A673 (cell line): ENCODE measurements around the gene HRH3. TPM values are rescaled to one million over a fixed set of nuclear protein-coding genes. Genes with fewer than 3 reads are reported as not detected.
A peak's percentile ranks its signal among the peaks of the same experiment; 100 is the strongest.

ENCODE experiments used
- BruUV-seq: library from RNA; stranded (reverse); fragments of 400-500 nt; replicated peaks from 2 replicates; lab custom pipeline; 2021; lab: Mats Ljungman, UMichigan
- CTCF ChIA-PET: fragments of 300-600 bp; sonication (Branson Sonifier 250); formaldehyde crosslinking; loops from one replicate; lab custom pipeline; 2022; ENCODE audit warnings: antibody characterized with exemption; lab: Charles Lee
- POLR2A ChIA-PET: fragments of 300-600 bp; sonication (Branson Sonifier 250); formaldehyde crosslinking; loops from one replicate; lab custom pipeline; 2022; ENCODE audit warnings: antibody characterized with exemption; ENCODE audit not compliant: low non-redundant PET; lab: Charles Lee
- DNase-seq: peaks from one replicate; pipeline ENCODE4 v3.0.0-alpha.2; 2015; ENCODE audit warnings: low spot score
- H3K27ac ChIP-seq: fragments of 200-600 bp; sonication (generic); 2 replicates; pipeline ENCODE4 v1.5.1; 2016; ENCODE audit warnings: mixed run types, low read depth, mild to moderate bottlenecking, mixed read lengths, antibody characterized with exemption, low read length; ENCODE audit not compliant: poor library complexity, severe bottlenecking
- H3K27me3 ChIP-seq: fragments of 200-600 bp; sonication (generic); replicated peaks from 2 replicates; pipeline ENCODE4 v1.6.1; 2017; ENCODE audit warnings: mixed run types, low read depth, mild to moderate bottlenecking, mixed read lengths, antibody characterized with exemption, low read length; ENCODE audit not compliant: insufficient read depth, poor library complexity
- H3K36me3 ChIP-seq: fragments of 200-600 bp; sonication (generic); 2 replicates; pipeline ENCODE4 v1.6.1; 2016; ENCODE audit warnings: mixed run types, mild to moderate bottlenecking, mixed read lengths, antibody characterized with exemption, low read length; ENCODE audit not compliant: insufficient read depth, poor library complexity, severe bottlenecking
- H3K4me1 ChIP-seq: fragments of 200-600 bp; sonication (generic); 2 replicates; pipeline ENCODE4 v1.6.1; 2017; ENCODE audit warnings: mixed run types, mild to moderate bottlenecking, mixed read lengths, antibody characterized with exemption, low read length; ENCODE audit not compliant: insufficient read depth, poor library complexity, severe bottlenecking
- H3K4me3 ChIP-seq: fragments of 200-600 bp; sonication (generic); 2 replicates; pipeline ENCODE4 v1.5.1; 2016; ENCODE audit warnings: low read depth, mixed run types, mild to moderate bottlenecking, mixed read lengths, low read length; ENCODE audit not compliant: poor library complexity, severe bottlenecking
- H3K9me3 ChIP-seq: fragments of 200-600 bp; sonication (generic); 2 replicates; pipeline ENCODE4 v1.6.1; 2016; ENCODE audit warnings: mixed run types, low read depth, mild to moderate bottlenecking, mixed read lengths, antibody characterized with exemption, low read length; ENCODE audit not compliant: poor library complexity, severe bottlenecking
- CTCF ChIP-seq: fragments of 300-800, 200-600 bp; sonication (generic); conservative IDR thresholded peaks from 2 replicates; pipeline ENCODE4 v1.5.1; 2017; ENCODE audit warnings: low read depth, mild to moderate bottlenecking, antibody characterized with exemption, low read length, moderate library complexity, mixed read lengths
- EZH2 ChIP-seq: fragments of 200-600 bp; sonication (generic); IDR thresholded peaks from 2 replicates; pipeline ENCODE4 v1.6.1; 2017; ENCODE audit warnings: borderline replicate concordance, low read depth, mild to moderate bottlenecking, mixed read lengths, antibody characterized with exemption, low read length; ENCODE audit not compliant: poor library complexity, severe bottlenecking
- intact Hi-C: fragments of 100-400 bp; cut with micrococcal nuclease; formaldehyde crosslinking; loops from one replicate; pipeline ENCODE4 v1.10.0; 2022; ENCODE audit not compliant: unreplicated experiment
- total RNA-seq: library from RNA; stranded (reverse); gene quantifications from 2 replicates; pipeline ENCODE4 v1.2.3, GENCODE V29; 2021

HRH3 gene
- total RNA-seq, 1 experiment from 2014 or later: not detected

GRCh38 chr20:62181808-62182207 lies 38.3 kb downstream of the HRH3 start:
- no TSS peak for BruUV-seq
- CTCF ChIA-PET: no interaction called here
- no peak for TF ChIP-seq EZH2
- TF ChIP-seq CTCF: no peak
- POLR2A ChIA-PET: no interaction called here
- peaks cover 4% of the 10 kb centered on the region for H3K4me1 ChIP-seq
- H3K27ac ChIP-seq: no peak overlapping the region
- no peak for DNase-seq
- intact Hi-C loops: no loop called here
- no peaks in the 10 kb centered on the region for H3K9me3 ChIP-seq
- peak overlapping the region; percentile 72 for H3K4me3 ChIP-seq
- H3K27me3 ChIP-seq: no peaks in the 10 kb centered on the region
- peaks cover 10% of the 10 kb centered on the region for H3K36me3 ChIP-seq

GRCh38 chr20:62179162-62179504 lies 40.9 kb downstream of the HRH3 start:
- TF ChIP-seq EZH2: no peak
- TF ChIP-seq CTCF: no peak
- Histone ChIP-seq H3K4me1 (peaks cover 4% of the 10 kb centered on the region), H3K27me3 (no peaks in the 10 kb centered on the region), H3K27ac (no peak overlapping the region), H3K36me3 (peaks cover 21% of the 10 kb centered on the region), H3K9me3 (no peaks in the 10 kb centered on the region), H3K4me3 (no peak overlapping the region)
- no peak for DNase-seq
- intact Hi-C loops: no loop called here
- no TSS peak for BruUV-seq
- POLR2A ChIA-PET: no interaction called here
- CTCF ChIA-PET: no interaction called here

- Histone ChIP-seq H3K27ac (no peak overlapping the region), H3K36me3 (peaks cover 21% of the 10 kb centered on the region), H3K4me3 (no peak overlapping the region), H3K4me1 (peaks cover 4% of the 10 kb centered on the region), H3K9me3 (no peaks in the 10 kb centered on the region), H3K27me3 (no peaks in the 10 kb centered on the region)
- BruUV-seq: no TSS peak
- CTCF ChIA-PET: no interaction called here
- DNase-seq: no peak
- POLR2A ChIA-PET: no interaction called here
- TF ChIP-seq EZH2 (no peak), CTCF (no peak)
- intact Hi-C loops: no loop called here
Measured at GRCh38 chr20:62178316-62179161, 41.5 kb downstream of the HRH3 start.
